AG09309 (cell line): ENCODE measurements around the gene QSOX2.

ENCODE experiments used
- DNase-seq: peaks from one replicate; pipeline ENCODE4 v3.0.0-alpha.2; 2010; ENCODE audit warnings: low read depth
- H3K4me3 ChIP-seq: 2 replicates; pipeline ENCODE4 v1.5.1; 2011; ENCODE audit warnings: mild to moderate bottlenecking, low read depth, low read length, moderate library complexity; ENCODE audit not compliant: control insufficient read depth
- CTCF ChIP-seq: IDR thresholded peaks from 2 replicates; pipeline ENCODE4 v1.5.1; 2011; ENCODE audit warnings: mild to moderate bottlenecking, low read depth, low read length, inconsistent platforms; ENCODE audit not compliant: insufficient read depth, control insufficient read depth; ENCODE audit errors: missing control alignments

The QSOX2 gene

DNA sequence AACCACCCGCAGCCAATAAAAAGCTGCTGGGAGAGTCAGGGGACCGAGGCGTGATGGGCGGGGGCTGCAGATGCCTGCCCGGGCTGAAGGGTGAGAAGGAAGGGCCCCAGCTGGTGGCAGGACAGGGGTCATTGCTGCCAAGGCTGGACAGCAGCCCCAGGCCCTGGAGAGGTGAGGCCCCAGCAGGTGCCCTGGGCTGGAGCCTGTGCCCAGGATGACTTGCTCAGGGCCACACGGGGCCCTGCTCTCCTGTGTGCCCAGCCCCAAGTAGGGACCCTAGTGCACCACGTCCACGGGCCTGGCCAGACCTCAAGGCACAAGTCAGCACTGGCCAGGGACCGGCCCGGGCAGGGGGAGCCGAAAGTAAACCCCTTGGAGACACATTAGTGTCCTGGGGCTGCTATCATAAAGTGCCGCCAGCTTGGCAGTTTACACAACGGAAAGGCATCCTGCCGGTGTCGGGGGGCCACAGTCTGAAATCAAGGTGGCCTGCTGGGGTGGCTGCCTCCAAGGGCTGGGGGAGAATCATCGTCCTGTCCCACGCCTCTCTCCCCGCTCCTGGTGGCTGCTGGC is 62.7 kb downstream of the QSOX2 start:
- DNase-seq, result no peak
- no peak for TF ChIP-seq CTCF
- no peak overlapping the region for H3K4me3 ChIP-seq

DNA sequence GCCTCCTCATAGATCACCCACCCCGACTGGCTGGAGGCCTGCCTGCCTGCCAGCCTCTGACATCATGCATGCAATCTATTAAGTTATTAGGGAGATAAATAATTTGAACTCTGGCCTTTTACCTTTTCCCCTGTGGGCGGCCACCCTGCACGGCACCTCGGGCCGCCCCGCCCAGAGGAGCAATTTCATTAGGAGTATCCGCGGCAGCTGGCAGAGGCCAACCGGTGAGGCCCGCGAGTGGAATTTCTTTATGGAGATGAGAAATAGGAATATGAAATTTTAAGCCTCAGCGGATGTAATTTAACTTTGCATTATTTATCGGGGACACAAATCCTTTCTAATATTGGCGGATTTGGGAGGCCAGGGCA is 63.2 kb downstream of the QSOX2 start:
- DNase-seq, result no peak
- no peak overlapping the region for H3K4me3 ChIP-seq
- no peak for TF ChIP-seq CTCF

- H3K4me3 ChIP-seq, result no peak overlapping the region
- no peak for DNase-seq
- no peak for TF ChIP-seq CTCF
These were observed 63.7 kb downstream of the QSOX2 start for GRCh38 chr9:136181784-136182419.

GRCh38 chr9:136180586-136180985 is 65.0 kb downstream of the QSOX2 start:
- H3K4me3 ChIP-seq, result no peak overlapping the region
- no peak for DNase-seq
- no peak for TF ChIP-seq CTCF

DNA sequence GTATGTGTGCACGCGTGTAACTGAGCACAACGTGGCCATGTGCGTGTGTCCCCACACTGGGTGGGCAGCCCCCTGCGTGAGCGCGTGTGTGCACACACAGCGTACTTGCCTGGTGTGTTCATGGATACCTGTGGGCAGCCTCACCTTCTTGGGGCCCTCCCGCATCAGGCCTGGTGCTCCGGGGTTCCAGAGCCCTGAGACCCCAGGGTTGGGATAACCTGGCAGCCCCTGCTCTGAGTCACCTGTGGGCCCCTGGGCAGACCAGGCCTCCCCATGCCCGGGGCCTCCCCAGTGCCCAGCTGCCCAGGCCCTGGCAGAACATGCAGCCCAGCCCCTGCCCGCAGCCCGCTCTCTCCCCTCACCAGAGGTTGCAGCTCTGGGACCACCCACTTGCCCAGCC is 65.9 kb downstream of the QSOX2 start:
- H3K4me3 ChIP-seq, result no peak overlapping the region
- no peak for TF ChIP-seq CTCF
- DNase-seq, result no peak

DNA sequence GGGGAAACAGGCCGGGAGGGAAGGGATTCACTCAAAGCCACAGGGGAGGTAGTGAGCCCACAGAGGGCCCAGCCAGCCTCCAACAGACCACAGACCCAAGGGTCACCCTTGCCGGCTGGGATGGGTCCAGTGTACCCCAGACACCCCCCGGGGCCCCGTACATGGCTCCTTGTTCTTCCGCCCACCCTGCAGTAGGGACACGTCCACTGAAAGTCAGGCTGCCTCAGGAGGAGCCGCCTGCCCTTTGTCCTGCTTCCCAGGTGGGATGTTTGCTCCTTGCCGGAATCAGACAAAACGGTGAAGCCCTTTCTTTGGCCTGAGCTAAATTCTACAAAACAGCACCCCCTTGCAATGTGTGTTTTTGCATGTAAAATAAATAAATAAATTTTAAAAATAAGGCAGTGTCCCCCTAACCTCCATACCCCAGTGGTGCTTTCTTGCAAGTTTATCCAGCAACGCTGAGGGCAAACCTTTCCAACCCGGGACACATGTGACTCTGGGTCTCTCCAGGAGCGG is 66.5 kb downstream of the QSOX2 start:
- H3K4me3 ChIP-seq, result no peak overlapping the region
- no peak for TF ChIP-seq CTCF
- no peak for DNase-seq

DNA sequence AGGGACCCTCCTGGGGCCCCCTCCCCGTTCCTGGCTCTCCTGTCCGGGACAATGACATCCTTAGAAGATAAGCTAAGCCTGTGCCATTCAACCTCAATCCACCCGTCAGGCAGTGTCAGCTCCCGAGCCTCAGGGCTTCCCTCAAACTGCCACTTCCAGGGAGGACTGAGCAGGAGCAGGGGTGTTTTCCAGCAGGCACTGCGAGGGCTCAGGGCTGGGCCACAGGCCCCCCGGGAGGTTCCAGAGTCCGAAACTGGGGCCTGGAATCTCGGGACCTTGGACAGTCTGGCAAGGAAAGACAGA is 66.9 kb downstream of the QSOX2 start:
- no peak for DNase-seq
- TF ChIP-seq CTCF, result no peak
- H3K4me3 ChIP-seq, result no peak overlapping the region
